ENCODE results near the gene PCSK4.
"Not testable (repeated sequence)": the region's sequence is repeated elsewhere in the genome, so short reads cannot be mapped to it uniquely, and the experiment has no call there.

Gene PCSK4

DNA sequence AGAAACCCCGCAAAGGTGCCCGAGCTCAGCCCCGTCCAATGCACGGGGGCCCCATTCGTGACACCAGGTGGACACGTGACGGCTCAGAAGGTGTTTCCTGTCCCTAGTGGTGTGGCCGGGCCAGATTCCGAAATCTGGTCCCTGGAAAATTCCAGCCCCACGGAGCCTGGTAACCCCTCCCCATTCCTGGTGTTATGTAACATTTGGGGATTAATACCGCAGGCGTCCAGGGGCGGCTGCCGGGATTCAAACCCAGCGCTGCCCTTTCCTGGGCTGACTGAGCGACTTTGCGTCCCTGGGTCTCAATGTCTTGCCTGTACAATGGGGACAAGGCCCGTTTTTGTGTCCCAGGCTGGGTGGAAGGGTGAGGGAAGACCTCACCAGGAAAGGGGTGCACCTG, 32.7 kb upstream of the PCSK4 start:
- DNase-seq, result no peak
- Histone ChIP-seq H3K36me3 (no peaks in the 10 kb centered on the region), H3K9me3 (no peaks in the 10 kb centered on the region), H3K27me3 (peaks cover 38% of the 10 kb centered on the region), H3K4me3 (ENCODE audit: low read depth, low read length) (no peak overlapping the region), H3K4me1 (no peaks in the 10 kb centered on the region)
- TF ChIP-seq, protein P1, sequence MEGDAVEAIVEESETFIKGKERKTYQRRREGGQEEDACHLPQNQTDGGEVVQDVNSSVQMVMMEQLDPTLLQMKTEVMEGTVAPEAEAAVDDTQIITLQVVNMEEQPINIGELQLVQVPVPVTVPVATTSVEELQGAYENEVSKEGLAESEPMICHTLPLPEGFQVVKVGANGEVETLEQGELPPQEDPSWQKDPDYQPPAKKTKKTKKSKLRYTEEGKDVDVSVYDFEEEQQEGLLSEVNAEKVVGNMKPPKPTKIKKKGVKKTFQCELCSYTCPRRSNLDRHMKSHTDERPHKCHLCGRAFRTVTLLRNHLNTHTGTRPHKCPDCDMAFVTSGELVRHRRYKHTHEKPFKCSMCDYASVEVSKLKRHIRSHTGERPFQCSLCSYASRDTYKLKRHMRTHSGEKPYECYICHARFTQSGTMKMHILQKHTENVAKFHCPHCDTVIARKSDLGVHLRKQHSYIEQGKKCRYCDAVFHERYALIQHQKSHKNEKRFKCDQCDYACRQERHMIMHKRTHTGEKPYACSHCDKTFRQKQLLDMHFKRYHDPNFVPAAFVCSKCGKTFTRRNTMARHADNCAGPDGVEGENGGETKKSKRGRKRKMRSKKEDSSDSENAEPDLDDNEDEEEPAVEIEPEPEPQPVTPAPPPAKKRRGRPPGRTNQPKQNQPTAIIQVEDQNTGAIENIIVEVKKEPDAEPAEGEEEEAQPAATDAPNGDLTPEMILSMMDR (IDR thresholded peaks at IDR 0.05; ENCODE audit: low read depth, low read length), result no peak

GRCh38 chr19:1522061-1522460, 31.9 kb upstream of the PCSK4 start:
- H3K4me1 ChIP-seq, result no peaks in the 10 kb centered on the region
- TF ChIP-seq, protein P1 (IDR thresholded peaks at IDR 0.05; ENCODE audit: low read depth, low read length), result no peak
- no peaks in the 10 kb centered on the region for H3K9me3 ChIP-seq
- no peak overlapping the region for H3K4me3 ChIP-seq (ENCODE audit: low read depth, low read length)
- H3K27me3 ChIP-seq, result peaks cover 38% of the 10 kb centered on the region
- DNase-seq, result no peak
- no peaks in the 10 kb centered on the region for H3K36me3 ChIP-seq

DNA sequence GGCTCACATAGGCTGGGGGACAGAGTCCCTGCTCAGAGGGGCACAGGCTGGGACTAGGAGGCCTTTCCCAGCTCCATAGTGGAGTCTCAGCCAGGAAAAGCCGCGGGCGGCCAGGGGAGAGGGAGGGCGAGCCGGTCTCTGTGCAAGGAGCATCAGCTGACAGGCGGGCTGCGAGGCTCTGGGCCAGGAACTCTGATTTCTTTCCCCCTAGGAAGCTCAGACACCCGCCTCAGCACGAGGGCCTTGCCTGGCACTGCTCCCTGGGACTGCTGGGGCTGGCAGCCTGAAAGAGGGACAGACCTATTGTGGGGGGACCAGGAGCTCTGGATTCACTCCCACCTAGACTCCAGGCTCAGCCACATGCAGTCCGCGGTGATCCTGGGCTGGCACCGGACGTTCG, 31.5 kb upstream of the PCSK4 start:
- DNase-seq, result no peak
- TF ChIP-seq, protein P1 (IDR thresholded peaks at IDR 0.05; ENCODE audit: low read depth, low read length), result no peak
- Histone ChIP-seq H3K9me3 (no peaks in the 10 kb centered on the region), H3K4me3 (ENCODE audit: low read depth, low read length) (no peak overlapping the region), H3K4me1 (no peaks in the 10 kb centered on the region), H3K27me3 (peaks cover 38% of the 10 kb centered on the region), H3K36me3 (no peaks in the 10 kb centered on the region)

DNA sequence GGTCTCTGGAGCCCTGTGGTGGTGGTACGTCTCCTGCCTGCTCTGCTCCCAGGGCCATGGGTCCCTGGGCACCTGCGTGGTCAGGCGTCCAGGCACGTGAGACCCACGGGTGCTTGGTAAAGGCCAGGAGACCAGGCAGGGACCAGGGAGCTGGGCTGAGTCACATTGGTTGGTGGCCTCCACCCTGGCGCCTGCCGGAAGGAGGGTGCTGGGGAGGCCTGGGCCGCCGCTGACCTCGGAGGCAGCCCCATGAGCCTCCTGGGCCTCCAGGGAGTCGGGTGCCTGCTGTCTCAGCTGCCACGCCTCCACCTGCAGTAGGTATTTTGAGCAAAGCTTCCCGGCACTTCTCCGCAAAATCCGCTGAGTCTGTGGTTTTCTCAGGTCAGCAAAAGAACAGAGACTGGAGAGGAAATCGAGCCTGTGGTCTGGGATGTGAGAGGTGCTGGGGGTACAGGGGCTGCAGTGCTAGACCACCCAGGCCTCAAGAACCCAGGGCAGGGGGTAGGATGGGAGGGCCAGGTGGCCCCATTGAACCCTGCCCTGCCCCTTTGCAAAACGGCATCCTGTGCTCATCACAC, 30.1 kb upstream of the PCSK4 start:
- peaks cover 27% of the 10 kb centered on the region for H3K27me3 ChIP-seq
- DNase-seq, result no peak
- H3K36me3 ChIP-seq, result no peaks in the 10 kb centered on the region
- H3K9me3 ChIP-seq, result no peaks in the 10 kb centered on the region
- TF ChIP-seq, protein P1 (IDR thresholded peaks at IDR 0.05; ENCODE audit: low read depth, low read length), result no peak
- H3K4me3 ChIP-seq (ENCODE audit: low read depth, low read length), result no peak overlapping the region
- no peaks in the 10 kb centered on the region for H3K4me1 ChIP-seq

DNA sequence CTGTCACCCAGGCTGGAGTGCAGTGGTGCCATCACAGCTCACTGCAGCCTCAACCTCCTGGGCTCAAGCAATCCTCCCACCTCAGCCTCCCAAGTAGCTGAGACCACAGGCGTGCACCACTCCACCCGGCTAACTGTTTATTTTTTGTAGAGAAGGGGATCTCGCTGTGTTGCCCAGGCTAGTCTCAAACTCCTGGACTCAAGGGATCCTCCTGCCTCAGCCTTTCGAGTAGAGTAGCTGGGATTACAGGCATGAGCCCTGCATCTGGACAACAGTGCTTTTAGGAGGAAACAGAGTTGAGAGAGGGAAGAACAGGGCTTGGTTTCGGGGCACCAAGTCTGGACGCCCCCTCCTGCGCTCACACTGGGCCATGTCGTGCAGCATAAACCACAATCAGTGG, 29.7 kb upstream of the PCSK4 start:
- not testable (repeated sequence) for H3K4me3 ChIP-seq (ENCODE audit: low read depth, low read length); DNase-seq; H3K4me1 ChIP-seq; H3K36me3 ChIP-seq; H3K9me3 ChIP-seq
- peaks cover 22% of the 10 kb centered on the region for H3K27me3 ChIP-seq

- no peak for DNase-seq
- no peaks in the 10 kb centered on the region for H3K9me3 ChIP-seq
- H3K36me3 ChIP-seq, result no peaks in the 10 kb centered on the region
- H3K4me3 ChIP-seq (ENCODE audit: low read depth, low read length), result no peak overlapping the region
- no peaks in the 10 kb centered on the region for H3K4me1 ChIP-seq
- H3K27me3 ChIP-seq, result peaks cover 12% of the 10 kb centered on the region
- TF ChIP-seq, protein P1 (IDR thresholded peaks at IDR 0.05; ENCODE audit: low read depth, low read length), result no peak
Observed at GRCh38 chr19:1518471-1518870, 28.3 kb upstream of the PCSK4 start.

GRCh38 chr19:1516395-1516753, 26.2 kb upstream of the PCSK4 start:
- H3K9me3 ChIP-seq, result no peaks in the 10 kb centered on the region
- no peaks in the 10 kb centered on the region for H3K36me3 ChIP-seq
- H3K4me3 ChIP-seq (ENCODE audit: low read depth, low read length), result no peak overlapping the region
- peaks cover 24% of the 10 kb centered on the region for H3K27me3 ChIP-seq
- no peaks in the 10 kb centered on the region for H3K4me1 ChIP-seq
- DNase-seq, result no peak
- TF ChIP-seq, protein P1 (IDR thresholded peaks at IDR 0.05; ENCODE audit: low read depth, low read length), result no peak
